IMR-90 (cell line): ENCODE results near the gene CARD10. TPM values are rescaled to one million over a fixed set of nuclear protein-coding genes. Genes with fewer than 3 reads are reported as not detected.
A peak's percentile ranks its signal among the peaks of the same experiment; 100 is the strongest.

Experiments
- ATAC-seq: fragments of 200-7000 bp; cut with Tn5 transposase; 2 replicates; pipeline ENCODE4 v1.9.1; 2020; ENCODE audit warnings: low read depth, mild to moderate bottlenecking, moderate library complexity
- BruUV-seq: library from RNA; stranded (reverse); fragments of 400-500 nt; replicated peaks from 2 replicates; lab custom pipeline; 2021; lab: Mats Ljungman, UMichigan
- CTCF ChIA-PET: fragments of 300-600 bp; formaldehyde crosslinking; extraction: SDS; loops from one replicate; lab custom pipeline; 2021; ENCODE audit warnings: antibody characterized with exemption; lab: Yijun Ruan, JAX
- POLR2A ChIA-PET: fragments of 300-600 bp; sonication (Branson Sonifier 250); formaldehyde crosslinking; loops from one replicate; lab custom pipeline; 2022; ENCODE audit warnings: antibody characterized with exemption; ENCODE audit not compliant: unreplicated experiment; lab: Charles Lee
- DNase-seq: peaks from one replicate; pipeline ENCODE4 v3.0.0; 2013
- H2AFZ ChIP-seq: replicated peaks from 2 replicates; pipeline ENCODE3; 2013; ENCODE audit warnings: low read length, mild to moderate bottlenecking; ENCODE audit not compliant: poor library complexity
- H2AK5ac ChIP-seq: 2 replicates; pipeline ENCODE4 v1.6.1; 2013; ENCODE audit warnings: low read depth, low read length, inconsistent platforms
- H2AK9ac ChIP-seq: replicated peaks from 2 replicates; pipeline ENCODE3; 2013; ENCODE audit warnings: mild to moderate bottlenecking, low read depth, low read length, moderate library complexity; ENCODE audit not compliant: poor library complexity
- H2BK120ac ChIP-seq: 2 replicates; pipeline ENCODE4 v1.6.1; 2013; ENCODE audit warnings: low read depth, low read length, inconsistent platforms
- H2BK15ac ChIP-seq: 3 replicates; pipeline ENCODE4 v1.6.1; 2013; ENCODE audit warnings: low read depth, low read length, inconsistent platforms
- H2BK20ac ChIP-seq: 2 replicates; pipeline ENCODE4 v1.6.1; 2013; ENCODE audit warnings: low read depth, mild to moderate bottlenecking, inconsistent platforms, low read length, moderate library complexity
- H2BK5ac ChIP-seq: 2 replicates; pipeline ENCODE4 v1.6.1; 2013; ENCODE audit warnings: mild to moderate bottlenecking, low read depth, low read length, inconsistent platforms; ENCODE audit not compliant: poor library complexity, severe bottlenecking
- H3K14ac ChIP-seq: replicated peaks from 2 replicates; pipeline ENCODE4 v1.6.1; 2013; ENCODE audit warnings: low read depth, low read length, inconsistent platforms
- H3K18ac ChIP-seq: 2 replicates; pipeline ENCODE4 v1.6.1; 2013; ENCODE audit warnings: low read depth, low read length, control low read depth
- H3K23ac ChIP-seq: 2 replicates; pipeline ENCODE4 v1.6.1; 2013; ENCODE audit warnings: low read depth, low read length, inconsistent platforms
- H3K27ac ChIP-seq: 2 replicates; pipeline ENCODE4 v1.5.1; 2013; ENCODE audit warnings: mild to moderate bottlenecking, control low read depth, low read length; ENCODE audit not compliant: insufficient read depth
- H3K27me3 ChIP-seq: 2 replicates; pipeline ENCODE4 v1.6.1; 2013; ENCODE audit warnings: low read length; ENCODE audit not compliant: control insufficient read depth, insufficient read depth
- H3K36me3 ChIP-seq: 2 replicates; pipeline ENCODE4 v1.6.1; 2013; ENCODE audit warnings: low read length, mixed read lengths; ENCODE audit not compliant: control insufficient read depth, insufficient read depth
- H3K4ac ChIP-seq: 2 replicates; pipeline ENCODE4 v1.6.1; 2013; ENCODE audit warnings: low read depth, low read length, inconsistent platforms
- H3K4me1 ChIP-seq: 2 replicates; pipeline ENCODE4 v1.6.1; 2013; ENCODE audit warnings: low read length, mixed read lengths; ENCODE audit not compliant: control insufficient read depth, insufficient read depth
- H3K4me2 ChIP-seq: 2 replicates; pipeline ENCODE4 v1.6.1; 2013; ENCODE audit warnings: low read depth, mild to moderate bottlenecking, control low read depth, low read length, moderate library complexity
- H3K4me3 ChIP-seq: 2 replicates; pipeline ENCODE4 v1.5.1; 2013; ENCODE audit warnings: low read depth, mild to moderate bottlenecking, control low read depth, low read length, moderate library complexity; ENCODE audit not compliant: insufficient read depth
- H3K56ac ChIP-seq: 2 replicates; pipeline ENCODE4 v1.6.1; 2013; ENCODE audit warnings: low read length, inconsistent platforms; ENCODE audit not compliant: insufficient read depth; ENCODE audit errors: extremely low read depth
- H3K79me1 ChIP-seq, 2 experiments: 2 replicates each; pipeline ENCODE4 v1.6.1; 2013; ENCODE audit warnings: low read length in 2 of 2, inconsistent platforms in 1 of 2, low read depth in 1 of 2
- H3K9ac ChIP-seq: 2 replicates; pipeline ENCODE4 v1.6.1; 2013; ENCODE audit warnings: low read depth, low read length, control low read depth
- H3K9me1 ChIP-seq: 2 replicates; pipeline ENCODE4 v1.6.1; 2013; ENCODE audit warnings: low read length, inconsistent platforms; ENCODE audit not compliant: insufficient read depth
- H3K9me3 ChIP-seq: 2 replicates; pipeline ENCODE4 v1.6.1; 2013; ENCODE audit warnings: low read length; ENCODE audit not compliant: control insufficient read depth, insufficient read depth
- H4K20me1 ChIP-seq: 2 replicates; pipeline ENCODE4 v1.6.1; 2013; ENCODE audit warnings: low read length, inconsistent platforms; ENCODE audit not compliant: insufficient read depth
- H4K5ac ChIP-seq: 2 replicates; pipeline ENCODE4 v1.6.1; 2013; ENCODE audit warnings: mild to moderate bottlenecking, low read depth, low read length, control low read depth
- H4K8ac ChIP-seq, 2 experiments: 2 replicates each; pipeline ENCODE4 v1.6.1; 2013; ENCODE audit warnings: low read depth in 2 of 2, low read length in 2 of 2, control low read depth in 1 of 2, inconsistent platforms in 1 of 2
- H4K91ac ChIP-seq: 2 replicates; pipeline ENCODE4 v1.6.1; 2013; ENCODE audit warnings: low read depth, low read length, inconsistent platforms; ENCODE audit not compliant: insufficient read depth
- BHLHE40 ChIP-seq: fragments of 150-350 bp; IDR thresholded peaks from 2 replicates; pipeline ENCODE4 v1.6.1; 2016; ENCODE audit warnings: mild to moderate bottlenecking, low read depth, low read length
- CEBPB ChIP-seq: IDR thresholded peaks from 2 replicates; pipeline ENCODE4 v1.6.1; 2012; ENCODE audit warnings: low read depth, low read length, improper control_type of control experiment
- CHD1 ChIP-seq: IDR thresholded peaks from 2 replicates; pipeline ENCODE4 v1.6.1; 2012; ENCODE audit warnings: low read depth, low read length, improper control_type of control experiment
- CTCF ChIP-seq: conservative IDR thresholded peaks from 2 replicates; pipeline ENCODE4 v1.5.1; 2012; ENCODE audit warnings: mild to moderate bottlenecking, low read depth, low read length, improper control_type of control experiment
- FOS ChIP-seq: fragments of 150-350 bp; IDR thresholded peaks from 2 replicates; pipeline ENCODE4 v1.6.1; 2016; ENCODE audit warnings: low read depth, low read length
- MAFK ChIP-seq: IDR thresholded peaks from 2 replicates; pipeline ENCODE4 v1.6.1; 2012; ENCODE audit warnings: low read depth, low read length, improper control_type of control experiment
- MAZ ChIP-seq: IDR thresholded peaks from 2 replicates; pipeline ENCODE4 v1.6.1; 2012; ENCODE audit warnings: low read depth, mild to moderate bottlenecking, low read length, improper control_type of control experiment, moderate library complexity, borderline replicate concordance
- MXI1 ChIP-seq: IDR thresholded peaks from 2 replicates; pipeline ENCODE4 v1.6.1; 2012; ENCODE audit warnings: low read depth, mild to moderate bottlenecking, low read length, moderate library complexity, borderline replicate concordance
- NFE2L2 ChIP-seq: fragments of 150-350 bp; IDR thresholded peaks from 2 replicates; pipeline ENCODE4 v1.6.1; 2016; ENCODE audit warnings: low read depth, mild to moderate bottlenecking, low read length
- POLR2A ChIP-seq: IDR thresholded peaks from 2 replicates; pipeline ENCODE4 v1.6.1; 2012; ENCODE audit warnings: mild to moderate bottlenecking, low read depth, low read length
- RAD21 ChIP-seq: IDR thresholded peaks from 2 replicates; pipeline ENCODE4 v1.6.1; 2012; ENCODE audit warnings: low read length, improper control_type of control experiment
- RCOR1 ChIP-seq: IDR thresholded peaks from 2 replicates; pipeline ENCODE4 v1.6.1; 2012; ENCODE audit warnings: mild to moderate bottlenecking, low read length, improper control_type of control experiment; ENCODE audit not compliant: insufficient replicate concordance
- RFX5 ChIP-seq: IDR thresholded peaks from 2 replicates; pipeline ENCODE4 v1.8.0; 2012; ENCODE audit warnings: low read depth, mild to moderate bottlenecking, low read length, moderate library complexity
- SMC3 ChIP-seq: fragments of 150-350 bp; IDR thresholded peaks from 2 replicates; pipeline ENCODE4 v1.6.1; 2016; ENCODE audit warnings: low read depth, mild to moderate bottlenecking, antibody characterized with exemption, low read length, moderate library complexity
- USF2 ChIP-seq: fragments of 150-350 bp; IDR thresholded peaks from 2 replicates; pipeline ENCODE4 v1.6.1; 2017; ENCODE audit warnings: mild to moderate bottlenecking, antibody characterized with exemption, low read length, low read depth
- WGBS, 2 experiments: methylation state at CpG; one replicate each; pipeline versions ENCODE4 v1.1.5 to v1.1.7; 2013; ENCODE audit warnings: missing lambda C conversion rate in 2 of 2; ENCODE audit not compliant: insufficient read length in 1 of 2; ENCODE audit errors: extremely low coverage in 2 of 2; 5-methylcytosine and 5-hydroxymethylcytosine counted together
- dilution Hi-C: fragments of 300-500 bp; cut with HindIII; formaldehyde crosslinking; loops from one replicate; pipeline ENCODE4 v1.14.3; 2018; ENCODE audit warnings: low sequenced_read_pairs; ENCODE audit not compliant: unreplicated experiment
- in situ Hi-C: fragments of 300-500 bp; cut with MboI; formaldehyde crosslinking; loops from 3 replicates; pipeline ENCODE4 v1.14.3; 2019; ENCODE audit warnings: low sequenced_read_pairs, inconsistent platforms, mixed read lengths
- intact Hi-C: fragments of 100-400 bp; cut with micrococcal nuclease; formaldehyde crosslinking; loops from 2 replicates; pipeline ENCODE4 v1.10.0; 2022
- polyA plus RNA-seq, 3 experiments: library from polyadenylated mRNA; depleted of rRNA; stranded (reverse); fragments of >200 nt; gene quantifications; 2 replicates each; pipeline ENCODE4 v1.2.3, GENCODE V29; 2012; ENCODE audit warnings: low replicate concordance in 1 of 3
- total RNA-seq: library from RNA; depleted of rRNA; stranded (reverse); fragments of >200 nt; gene quantifications from 2 replicates; pipeline ENCODE4 v1.2.3, GENCODE V29; 2012
- TF ChIP-seq, protein P1 (sequence below): fragments of 150-350 bp; IDR thresholded peaks from 2 replicates; pipeline ENCODE4 v1.6.1; 2016; ENCODE audit warnings: low read depth, mild to moderate bottlenecking, low read length, moderate library complexity, borderline replicate concordance

Gene CARD10
- total and polyA plus RNA-seq, 2 of the 4 experiments (the other 2 are of a cell fraction), result 6.1 to 18.4 TPM

GRCh38 chr22:37529652-37530345 lies 10.6 kb upstream of the CARD10 start:
- Histone ChIP-seq H3K9ac (no peak overlapping the region), H4K20me1 (peaks cover 3% of the 10 kb centered on the region; the same call in 1 of the 2 replicates), H3K14ac (no peak overlapping the region), H4K91ac (no peak overlapping the region), H3K56ac (no peak overlapping the region), H3K27ac (no peak overlapping the region), H4K5ac (no peak overlapping the region), H3K4me2 (no peak overlapping the region), H2AK5ac (no peak overlapping the region), H3K4me3 (no peak overlapping the region), H2BK20ac (no peak overlapping the region), H3K9me3 (no peaks in the 10 kb centered on the region), H2BK5ac (no peak overlapping the region), H3K18ac (no peak overlapping the region), H3K4ac (no peak overlapping the region), H2AFZ (peak overlapping the region; percentile 13), H3K4me1 (peaks cover 17% of the 10 kb centered on the region), H3K9me1 (peaks cover 18% of the 10 kb centered on the region), H3K36me3 (no peaks in the 10 kb centered on the region), H3K27me3 (no peaks in the 10 kb centered on the region), H2AK9ac (no peak overlapping the region), H2BK120ac (no peak overlapping the region), H4K8ac (no peak overlapping the region), H2BK15ac (no peak overlapping the region; the same call in 2 of the 3 replicates), H3K23ac (no peak overlapping the region), H3K79me1 (peaks cover 0 to 7% of the 10 kb centered on the region in 2 experiments; a peak in 1 of 4 replicates)
- ChIA-PET CTCF (no interaction called here), POLR2A (interaction anchor here (0.5 kb wide), 1 partner anchor 1598 kb away, joined by 4 read pairs; no protein-coding TSS in a partner anchor)
- TF ChIP-seq MAFK (no peak), CEBPB (no peak), SMC3 (no peak), USF2 (no peak), RFX5 (no peak), RCOR1 (no peak), MXI1 (no peak), CTCF (no peak), CHD1 (no peak), BHLHE40 (no peak), NFE2L2 (no peak), MAZ (no peak), POLR2A (no peak), RAD21 (no peak), FOS (no peak)
- TF ChIP-seq, protein P1, sequence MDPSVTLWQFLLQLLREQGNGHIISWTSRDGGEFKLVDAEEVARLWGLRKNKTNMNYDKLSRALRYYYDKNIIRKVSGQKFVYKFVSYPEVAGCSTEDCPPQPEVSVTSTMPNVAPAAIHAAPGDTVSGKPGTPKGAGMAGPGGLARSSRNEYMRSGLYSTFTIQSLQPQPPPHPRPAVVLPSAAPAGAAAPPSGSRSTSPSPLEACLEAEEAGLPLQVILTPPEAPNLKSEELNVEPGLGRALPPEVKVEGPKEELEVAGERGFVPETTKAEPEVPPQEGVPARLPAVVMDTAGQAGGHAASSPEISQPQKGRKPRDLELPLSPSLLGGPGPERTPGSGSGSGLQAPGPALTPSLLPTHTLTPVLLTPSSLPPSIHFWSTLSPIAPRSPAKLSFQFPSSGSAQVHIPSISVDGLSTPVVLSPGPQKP, result no peak
- DNase-seq (no peak), ATAC-seq (no peak)
- dilution Hi-C loops (no loop called here), intact Hi-C loops (no loop called here), in situ Hi-C loops (no loop called here)
- no CpG with 5 or more reads among the region's 2 CpGs for WGBS, 2 experiments
- no TSS peak for BruUV-seq
